Skeletal muscle tissue (tissue), 4 donors: ENCODE measurements around the gene NELL1. TPM values are rescaled to one million over a fixed set of nuclear protein-coding genes. Genes with fewer than 3 reads are reported as not detected.

Experiments
- H3K27ac ChIP-seq: one replicate; pipeline ENCODE4 v1.7.0; 2013; ENCODE audit warnings: mild to moderate bottlenecking, low read depth, low read length, inconsistent platforms
- H3K27me3 ChIP-seq, 3 donors: one replicate each; pipeline ENCODE4 v1.7.0; 2013; ENCODE audit warnings: low read length in 3 of 3; ENCODE audit not compliant: control insufficient read depth in 3 of 3, insufficient read depth in 3 of 3
- H3K36me3 ChIP-seq, 3 donors: one replicate each; pipeline ENCODE4 v1.7.0; 2013; ENCODE audit warnings: low read length in 3 of 3; ENCODE audit not compliant: control insufficient read depth in 3 of 3, insufficient read depth in 3 of 3
- H3K4me1 ChIP-seq, 3 donors: one replicate each; pipeline ENCODE4 v1.7.0; 2013; ENCODE audit warnings: low read length in 3 of 3, mild to moderate bottlenecking in 3 of 3; ENCODE audit not compliant: control insufficient read depth in 3 of 3, insufficient read depth in 3 of 3
- H3K4me3 ChIP-seq, 3 donors: one replicate each; pipeline ENCODE4 v1.7.0; 2013; ENCODE audit warnings: low read length in 3 of 3
- H3K9ac ChIP-seq, 3 donors: one replicate each; pipeline ENCODE4 v1.7.0; 2013; ENCODE audit warnings: low read length in 3 of 3, mild to moderate bottlenecking in 3 of 3, moderate library complexity in 2 of 3, low read depth in 1 of 3
- H3K9me3 ChIP-seq, 3 donors: one replicate each; pipeline ENCODE4 v1.7.0; 2013; ENCODE audit warnings: low read length in 3 of 3; ENCODE audit not compliant: control insufficient read depth in 3 of 3
- total RNA-seq: library from RNA; depleted of rRNA; stranded (reverse); fragments of >200 nt; gene quantifications from one replicate; pipeline ENCODE4 v1.2.3, GENCODE V29; 2014
- donor health status: Osteomylitis.

Gene NELL1
- total RNA-seq, 1 donor from 2014 or later: 3.7 TPM

GRCh38 chr11:20688761-20689160 lies 19.4 kb downstream of the NELL1 start:
- Histone ChIP-seq H3K9ac (no peak overlapping the region), H3K36me3 (no peaks in the 10 kb centered on the region), H3K27me3 (no peaks in the 10 kb centered on the region)

GRCh38 chr11:20707876-20708275 lies 38.5 kb downstream of the NELL1 start:
- Histone ChIP-seq H3K9ac (no peak overlapping the region), H3K4me1 (no peaks in the 10 kb centered on the region), H3K27ac (no peak overlapping the region), H3K9me3 (peaks cover 0 to 2% (median 0%) of the 10 kb centered on the region in 3 donors), H3K4me3 (no peak overlapping the region), H3K27me3 (no peaks in the 10 kb centered on the region), H3K36me3 (no peaks in the 10 kb centered on the region)

More at GRCh38 chr11:20688761-20689160, 19.4 kb downstream of the NELL1 start:
- H3K27ac ChIP-seq: no peak overlapping the region
- H3K4me1 ChIP-seq: no peaks in the 10 kb centered on the region
- H3K9me3 ChIP-seq: no peaks in the 10 kb centered on the region
- no peak overlapping the region for H3K4me3 ChIP-seq

DNA sequence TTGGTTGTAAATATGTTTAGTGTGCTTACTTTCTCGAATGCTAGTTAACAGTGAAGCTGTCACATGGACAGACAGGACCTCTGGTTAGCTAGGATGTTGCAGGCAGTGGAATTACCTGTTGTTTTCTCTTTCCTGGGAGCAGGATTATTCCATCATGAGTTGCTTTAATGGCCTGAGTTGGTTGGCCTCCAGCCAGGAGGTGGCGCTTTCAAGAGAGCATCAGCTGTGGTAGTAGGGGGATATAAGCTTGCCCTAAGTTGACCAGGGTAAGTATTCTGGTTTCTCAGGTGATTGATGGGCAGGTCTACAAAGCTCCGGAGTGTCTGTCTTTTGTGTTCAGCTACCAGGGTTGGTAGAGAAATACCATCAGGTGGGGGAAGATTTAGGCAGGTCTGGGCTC lies 43.5 kb downstream of the NELL1 start:
- Histone ChIP-seq H3K36me3 (no peaks in the 10 kb centered on the region), H3K4me3 (no peak overlapping the region), H3K9me3 (peaks cover 0 to 2% (median 0%) of the 10 kb centered on the region in 3 donors), H3K9ac (no peak overlapping the region), H3K4me1 (no peaks in the 10 kb centered on the region), H3K27ac (no peak overlapping the region), H3K27me3 (no peaks in the 10 kb centered on the region)

DNA sequence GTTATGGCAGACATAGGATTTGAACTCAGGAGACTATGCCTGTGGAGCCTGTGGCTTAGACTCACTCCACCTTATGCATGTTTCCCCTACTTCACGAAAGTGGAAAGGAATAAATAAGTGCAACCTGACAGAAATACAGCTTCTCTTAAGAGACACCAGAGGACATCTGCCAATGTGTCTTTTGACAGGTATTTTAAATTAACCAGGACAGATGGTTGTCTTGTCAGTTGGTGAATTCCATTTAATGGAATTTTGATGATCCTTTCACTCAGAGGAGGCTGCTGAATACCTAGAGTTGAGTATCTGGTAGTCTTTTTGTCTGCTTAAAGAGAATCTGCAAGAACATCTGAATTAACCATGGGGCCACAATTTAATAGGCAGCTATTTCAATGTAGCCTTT lies 46.1 kb downstream of the NELL1 start:
- Histone ChIP-seq H3K27ac (no peak overlapping the region), H3K9ac (no peak overlapping the region), H3K9me3 (no peaks in the 10 kb centered on the region), H3K36me3 (no peaks in the 10 kb centered on the region), H3K27me3 (no peaks in the 10 kb centered on the region), H3K4me3 (no peak overlapping the region), H3K4me1 (no peaks in the 10 kb centered on the region)

- Histone ChIP-seq H3K36me3 (no peaks in the 10 kb centered on the region), H3K4me3 (no peak overlapping the region), H3K9ac (no peak overlapping the region), H3K27me3 (no peaks in the 10 kb centered on the region), H3K27ac (no peak overlapping the region), H3K4me1 (no peaks in the 10 kb centered on the region), H3K9me3 (no peaks in the 10 kb centered on the region)
Measured at GRCh38 chr11:20715931-20716330, 46.5 kb downstream of the NELL1 start.

DNA sequence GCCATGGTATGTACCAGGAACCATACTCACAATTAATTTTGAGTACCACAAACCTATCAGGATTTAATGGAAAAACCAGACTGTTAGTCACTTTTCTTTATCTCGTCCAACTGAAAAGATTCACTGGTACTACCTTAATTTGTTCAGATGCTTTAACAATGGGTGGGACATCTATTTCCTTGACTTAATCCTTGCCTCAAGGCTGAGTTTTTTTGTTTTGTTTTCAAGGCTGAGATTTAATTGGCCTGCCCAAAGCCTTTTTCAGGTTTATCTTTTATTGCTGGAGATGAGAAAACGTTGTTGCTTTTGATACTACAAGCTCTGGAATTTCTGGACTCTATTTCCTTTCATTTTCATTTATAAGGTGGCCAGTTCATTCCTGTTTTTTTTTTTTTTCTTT lies 50.4 kb downstream of the NELL1 start:
- Histone ChIP-seq H3K9ac (no peak overlapping the region), H3K4me1 (no peaks in the 10 kb centered on the region), H3K36me3 (no peaks in the 10 kb centered on the region), H3K27ac (no peak overlapping the region), H3K27me3 (no peaks in the 10 kb centered on the region), H3K9me3 (no peaks in the 10 kb centered on the region), H3K4me3 (no peak overlapping the region)

DNA sequence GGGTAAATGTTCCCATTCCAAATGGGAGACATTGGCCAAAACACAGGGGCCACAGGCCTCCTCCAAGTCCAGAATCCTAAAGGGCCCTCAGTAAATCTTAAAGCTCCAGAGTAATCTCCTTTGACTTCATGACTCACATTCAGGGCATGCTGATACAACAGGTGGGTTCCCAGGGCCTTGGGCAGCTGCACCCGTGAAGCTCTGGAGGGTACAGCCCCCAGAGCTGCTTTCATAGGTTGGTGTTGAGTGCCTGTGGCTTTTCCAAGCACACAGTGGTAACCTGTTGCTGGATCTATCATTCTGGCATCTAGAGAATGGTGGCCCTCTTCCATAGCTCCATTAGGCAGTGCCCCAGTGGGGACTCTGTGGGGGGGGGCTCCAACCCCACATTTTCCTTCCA lies 54.0 kb downstream of the NELL1 start:
- H3K9ac ChIP-seq: no peak overlapping the region
- no peaks in the 10 kb centered on the region for H3K36me3 ChIP-seq
- no peak overlapping the region for H3K27ac ChIP-seq
- no peaks in the 10 kb centered on the region for H3K27me3 ChIP-seq
- H3K4me1 ChIP-seq: no peaks in the 10 kb centered on the region
- H3K9me3 ChIP-seq: no peaks in the 10 kb centered on the region
- H3K4me3 ChIP-seq: no peak overlapping the region

DNA sequence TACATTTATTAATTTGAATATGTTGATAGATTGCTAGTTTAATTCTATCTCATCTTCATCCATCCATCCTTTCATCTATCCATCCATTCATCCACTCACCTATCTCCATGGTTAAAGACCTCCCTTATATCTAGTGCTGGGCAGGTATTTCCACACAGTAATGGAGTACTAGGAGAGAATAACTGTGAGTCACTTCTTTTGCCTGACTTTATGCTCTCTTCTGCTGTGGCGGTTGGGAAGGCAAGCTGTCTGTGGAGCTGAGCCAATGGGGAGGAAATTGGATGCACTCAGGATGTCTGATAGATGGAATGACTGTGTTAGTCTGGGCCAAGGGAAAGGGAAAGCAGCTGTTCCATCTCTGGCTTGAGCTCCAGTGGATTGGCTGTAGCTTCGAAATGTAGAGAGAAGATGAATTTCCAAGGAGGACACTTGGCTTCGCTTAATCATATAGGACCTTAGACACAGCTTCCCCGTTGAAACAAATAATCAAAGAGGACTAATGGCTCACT lies 60.3 kb downstream of the NELL1 start:
- Histone ChIP-seq H3K4me3 (no peak overlapping the region), H3K27ac (no peak overlapping the region), H3K27me3 (no peaks in the 10 kb centered on the region), H3K4me1 (no peaks in the 10 kb centered on the region), H3K36me3 (no peaks in the 10 kb centered on the region), H3K9me3 (no peaks in the 10 kb centered on the region), H3K9ac (no peak overlapping the region)

DNA sequence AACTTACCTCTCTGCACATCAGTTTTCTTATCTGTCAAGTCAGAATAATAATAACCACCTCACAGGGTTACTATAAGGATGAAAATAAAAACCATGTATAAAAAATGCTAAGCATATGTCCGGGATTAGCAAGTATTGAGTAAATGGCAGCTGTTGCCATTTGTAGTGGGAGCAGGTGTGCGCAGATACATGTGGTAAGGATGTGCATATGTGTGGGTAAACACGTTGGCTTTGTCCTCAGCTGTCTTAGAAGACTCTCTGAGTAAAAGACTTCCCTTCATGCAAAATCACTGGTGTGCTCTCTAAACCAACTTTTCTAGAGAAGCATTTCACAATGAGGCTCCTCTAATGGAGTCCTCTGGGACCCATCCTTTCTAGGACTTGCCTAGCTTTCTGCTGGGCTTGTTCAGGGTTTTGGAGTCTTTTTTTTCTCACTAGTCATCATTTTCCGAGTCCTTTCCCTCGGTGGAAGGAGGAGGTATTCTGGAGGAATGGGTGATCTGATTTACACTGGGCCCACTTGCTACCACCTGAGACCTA lies 62.4 kb downstream of the NELL1 start:
- Histone ChIP-seq H3K36me3 (no peaks in the 10 kb centered on the region), H3K4me3 (no peak overlapping the region), H3K9me3 (no peaks in the 10 kb centered on the region), H3K4me1 (no peaks in the 10 kb centered on the region), H3K27me3 (no peaks in the 10 kb centered on the region), H3K27ac (no peak overlapping the region), H3K9ac (no peak overlapping the region)

- Histone ChIP-seq H3K36me3 (no peaks in the 10 kb centered on the region), H3K27ac (no peak overlapping the region), H3K27me3 (no peaks in the 10 kb centered on the region), H3K9ac (no peak overlapping the region), H3K4me3 (no peak overlapping the region), H3K9me3 (no peaks in the 10 kb centered on the region), H3K4me1 (no peaks in the 10 kb centered on the region)
Measured at GRCh38 chr11:20739107-20739506, 69.7 kb downstream of the NELL1 start.
